OCI-LY1 (cell line): Measurements from ENCODE around the gene MFAP2.

Experiments
- EZH2 ChIP-seq: fragments of 200-600 bp; sonication (generic), shearing (Covaris generic); IDR thresholded peaks from 2 replicates; pipeline ENCODE4 v1.8.0; 2017; ENCODE audit warnings: borderline replicate concordance, mixed run types, mild to moderate bottlenecking, antibody characterized with exemption, low read length, moderate library complexity, mixed read lengths
- TF ChIP-seq, protein P1 (sequence below): fragments of 200-600 bp; sonication (generic), shearing (Covaris generic); IDR thresholded peaks from 2 replicates; pipeline ENCODE4 v1.5.1; 2017; ENCODE audit warnings: mild to moderate bottlenecking, antibody characterized with exemption, low read length, moderate library complexity, mixed read lengths

DNA sequence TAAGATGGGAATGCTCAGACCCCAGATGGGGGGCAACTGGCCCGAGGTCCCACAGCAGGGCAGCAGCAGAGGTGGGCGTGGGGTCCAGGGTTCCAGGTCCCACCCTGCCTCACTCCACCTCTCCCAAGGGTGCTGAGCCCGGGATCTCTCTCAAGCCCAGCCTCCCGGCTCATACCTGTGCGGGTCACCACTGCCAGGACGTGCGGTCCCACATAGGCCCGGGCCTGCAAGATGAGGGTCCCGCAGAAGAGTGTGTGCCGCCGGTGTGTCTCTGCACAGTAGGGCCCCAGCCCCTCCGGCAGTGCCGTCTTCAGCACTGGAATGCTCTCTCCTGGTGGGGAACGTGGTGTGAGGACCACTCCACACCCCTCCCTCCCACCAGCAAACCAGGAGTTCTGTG is 16.4 kb upstream of the MFAP2 start:
- TF ChIP-seq, protein P1, sequence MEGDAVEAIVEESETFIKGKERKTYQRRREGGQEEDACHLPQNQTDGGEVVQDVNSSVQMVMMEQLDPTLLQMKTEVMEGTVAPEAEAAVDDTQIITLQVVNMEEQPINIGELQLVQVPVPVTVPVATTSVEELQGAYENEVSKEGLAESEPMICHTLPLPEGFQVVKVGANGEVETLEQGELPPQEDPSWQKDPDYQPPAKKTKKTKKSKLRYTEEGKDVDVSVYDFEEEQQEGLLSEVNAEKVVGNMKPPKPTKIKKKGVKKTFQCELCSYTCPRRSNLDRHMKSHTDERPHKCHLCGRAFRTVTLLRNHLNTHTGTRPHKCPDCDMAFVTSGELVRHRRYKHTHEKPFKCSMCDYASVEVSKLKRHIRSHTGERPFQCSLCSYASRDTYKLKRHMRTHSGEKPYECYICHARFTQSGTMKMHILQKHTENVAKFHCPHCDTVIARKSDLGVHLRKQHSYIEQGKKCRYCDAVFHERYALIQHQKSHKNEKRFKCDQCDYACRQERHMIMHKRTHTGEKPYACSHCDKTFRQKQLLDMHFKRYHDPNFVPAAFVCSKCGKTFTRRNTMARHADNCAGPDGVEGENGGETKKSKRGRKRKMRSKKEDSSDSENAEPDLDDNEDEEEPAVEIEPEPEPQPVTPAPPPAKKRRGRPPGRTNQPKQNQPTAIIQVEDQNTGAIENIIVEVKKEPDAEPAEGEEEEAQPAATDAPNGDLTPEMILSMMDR: no peak
- no peak for TF ChIP-seq EZH2
